GM19397 (cell line): ENCODE results near the gene OR7A10.

ENCODE experiments used
- ATAC-seq: cut with Tn5 transposase; IDR thresholded peaks from one replicate; pipeline ENCODE4 v1.9.1; 2021; ENCODE audit warnings: mild to moderate bottlenecking, moderate library complexity; ENCODE audit not compliant: unreplicated experiment

OR7A10 gene

GRCh38 chr19:14848822-14849221 is at the start of gene OR7A10:
OR7A10 (minus strand) TSS chr19:14848922; CDS start chr19:14841877, 7,045 bp downstream.
- no peak for ATAC-seq

DNA sequence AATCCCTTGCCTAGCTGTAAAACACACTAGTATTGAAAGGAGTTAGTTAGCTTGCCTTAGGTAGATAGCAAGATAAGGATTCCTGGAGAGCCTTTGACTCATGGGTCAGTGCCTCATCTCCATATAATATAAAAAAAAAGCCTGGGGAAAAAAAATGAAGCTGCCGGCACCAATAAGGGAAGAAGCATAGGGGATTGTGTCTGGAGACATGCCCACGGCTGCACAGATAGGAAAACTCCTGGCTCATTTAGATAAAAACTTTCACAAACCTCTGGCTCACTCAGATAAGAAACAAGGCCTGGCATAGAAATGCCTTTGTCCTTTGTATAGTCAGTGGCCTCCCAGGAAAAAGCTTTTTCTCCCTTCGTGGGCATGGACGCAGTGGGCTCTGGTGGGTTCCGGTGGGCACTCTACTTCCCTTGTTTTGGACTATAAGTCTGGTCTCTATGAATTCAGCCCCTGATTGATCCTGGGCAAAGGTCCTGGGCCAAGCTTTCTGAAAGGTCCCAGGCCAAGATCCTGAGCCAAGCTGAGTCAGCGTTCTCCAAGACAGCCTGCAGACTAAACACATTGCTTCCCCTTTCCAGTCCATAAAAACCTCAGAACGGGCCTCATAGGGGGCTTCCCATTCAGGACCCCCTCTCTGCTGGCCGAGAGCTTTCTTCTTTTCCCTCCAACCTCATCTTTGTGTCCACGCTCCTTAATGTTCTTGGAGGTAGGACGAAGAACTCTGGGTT is 42.1 kb upstream of the OR7A10 start:
- ATAC-seq: no peak

- no peak for ATAC-seq
Measured at GRCh38 chr19:14889994-14890642, 41.4 kb upstream of the OR7A10 start.

DNA sequence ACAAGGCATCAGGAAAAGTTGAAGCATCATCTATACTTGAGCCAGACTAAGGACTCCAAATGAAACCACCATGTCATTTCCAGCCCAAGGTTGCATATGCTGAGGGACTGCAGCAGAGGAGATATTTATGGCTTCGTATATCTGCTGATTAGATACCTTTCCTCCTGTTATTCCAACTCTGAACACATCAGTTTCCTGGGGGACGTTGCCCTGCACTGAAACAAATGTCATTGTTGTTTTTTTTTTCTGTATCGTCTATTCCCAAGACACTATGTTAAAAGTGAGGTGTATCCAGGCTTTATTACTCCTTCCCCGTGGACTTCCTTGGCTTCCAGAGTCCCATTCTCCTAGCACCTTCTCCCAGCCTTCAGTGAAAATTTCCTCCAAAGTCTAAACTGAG is 37.3 kb upstream of the OR7A10 start, which contains the start of gene OR7A17:
TSS of gene OR7A17 (minus strand) at position 101 of the 400 bp plus-strand sequence. CDS start 4,777 bp downstream, outside the sequence.
- ATAC-seq: no peak

- ATAC-seq: no peak
Measured at GRCh38 chr19:14871619-14872230, 23.0 kb upstream of the OR7A10 start.

- no peak for ATAC-seq
Measured at GRCh38 chr19:14868497-14868896, 19.8 kb upstream of the OR7A10 start.

- no peak for ATAC-seq
Measured at GRCh38 chr19:14843578-14843977, 5.1 kb downstream of the OR7A10 start.

- no peak for ATAC-seq
Measured at GRCh38 chr19:14843169-14843568, 5.6 kb downstream of the OR7A10 start.

DNA sequence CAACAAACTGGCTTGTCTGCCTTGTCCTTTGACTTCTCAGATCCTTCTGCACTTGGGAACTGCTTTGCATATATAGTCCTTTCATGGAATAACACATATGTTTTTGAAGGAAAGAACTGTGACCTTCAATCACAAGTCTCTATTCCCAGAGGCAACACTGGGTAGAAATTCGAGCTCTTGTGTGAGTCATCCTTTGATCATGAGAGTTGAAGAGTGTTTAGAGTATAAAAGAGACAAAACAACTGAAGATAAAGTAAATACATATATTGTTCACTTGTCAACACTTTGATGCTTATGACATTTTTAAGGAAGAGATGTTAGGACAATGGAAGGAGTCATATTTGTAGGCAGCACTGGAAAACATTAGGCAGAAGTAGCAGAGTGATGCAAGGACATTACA is 8.5 kb downstream of the OR7A10 start:
- ATAC-seq: no peak

DNA sequence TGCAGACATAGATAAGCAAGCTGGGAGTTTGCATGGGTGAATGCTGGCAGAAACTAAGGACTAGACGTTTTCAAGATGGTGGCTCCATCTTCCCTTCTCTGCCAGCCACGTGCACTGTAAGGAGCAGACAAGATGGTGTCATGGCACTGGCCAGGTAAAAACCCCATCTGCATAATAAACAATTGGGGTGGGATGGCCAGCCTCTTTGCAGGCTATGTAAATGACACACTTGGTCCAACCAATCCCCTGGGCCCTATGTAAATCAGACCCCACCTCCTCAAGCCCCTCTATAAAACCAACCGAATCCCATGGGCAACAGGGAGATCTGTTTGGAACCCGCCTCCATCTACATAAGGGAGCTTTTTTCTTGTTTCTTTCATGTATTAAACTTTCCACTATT is 11.3 kb downstream of the OR7A10 start:
- no peak for ATAC-seq

GRCh38 chr19:14835011-14835410 is 13.7 kb downstream of the OR7A10 start, which contains the start of the genes OR7A5 and OR7C1:
OR7A5 (minus strand) TSS chr19:14835185; CDS start chr19:14828241, 6,944 bp downstream.
OR7C1 (minus strand) TSS chr19:14835185; CDS start chr19:14800136, 35,049 bp downstream.
- ATAC-seq: no peak

- no peak for ATAC-seq
Measured at GRCh38 chr19:14830702-14831101, 18.0 kb downstream of the OR7A10 start.

- ATAC-seq: no peak
Measured at GRCh38 chr19:14826006-14826405, 22.7 kb downstream of the OR7A10 start.

- ATAC-seq: no peak
Measured at GRCh38 chr19:14821937-14822336, 26.8 kb downstream of the OR7A10 start.

DNA sequence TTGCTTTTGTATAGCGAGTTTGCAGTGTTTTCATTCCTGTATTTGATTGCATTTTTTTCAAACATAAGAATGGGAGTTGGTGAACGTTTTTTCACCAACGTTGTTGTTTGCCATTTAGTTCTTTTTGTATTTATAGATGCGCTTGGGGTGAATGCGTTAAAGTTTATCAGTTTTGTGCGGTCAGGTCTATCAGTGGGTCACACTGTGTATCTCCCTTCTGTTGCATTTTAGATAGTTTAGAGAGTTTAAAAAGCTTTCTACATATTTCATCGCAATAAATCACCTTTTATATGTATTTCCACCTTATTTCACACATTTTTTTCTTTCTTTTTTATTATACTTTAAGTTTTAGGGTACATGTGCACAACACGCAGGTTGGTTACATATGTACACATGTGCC is 30.1 kb downstream of the OR7A10 start:
- ATAC-seq: no peak

DNA sequence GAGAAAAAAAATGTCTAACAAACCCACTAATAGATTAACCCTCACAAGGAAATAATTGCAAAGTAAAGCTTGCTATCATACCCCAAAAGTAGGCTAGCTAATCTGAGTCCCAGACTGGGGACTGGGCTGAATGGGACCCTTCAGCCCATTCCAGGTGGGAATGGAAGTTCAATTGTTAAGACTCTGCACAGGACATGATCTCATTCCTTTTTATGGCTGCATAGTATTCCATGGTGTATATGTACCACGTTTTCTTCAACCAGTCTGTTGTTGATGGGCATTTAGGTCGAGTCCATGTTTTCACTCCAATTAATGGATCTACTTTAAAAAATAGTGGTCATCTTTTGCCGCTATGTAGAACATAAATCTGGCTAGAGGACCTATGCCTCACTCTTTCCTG is 31.7 kb downstream of the OR7A10 start:
- ATAC-seq: no peak

DNA sequence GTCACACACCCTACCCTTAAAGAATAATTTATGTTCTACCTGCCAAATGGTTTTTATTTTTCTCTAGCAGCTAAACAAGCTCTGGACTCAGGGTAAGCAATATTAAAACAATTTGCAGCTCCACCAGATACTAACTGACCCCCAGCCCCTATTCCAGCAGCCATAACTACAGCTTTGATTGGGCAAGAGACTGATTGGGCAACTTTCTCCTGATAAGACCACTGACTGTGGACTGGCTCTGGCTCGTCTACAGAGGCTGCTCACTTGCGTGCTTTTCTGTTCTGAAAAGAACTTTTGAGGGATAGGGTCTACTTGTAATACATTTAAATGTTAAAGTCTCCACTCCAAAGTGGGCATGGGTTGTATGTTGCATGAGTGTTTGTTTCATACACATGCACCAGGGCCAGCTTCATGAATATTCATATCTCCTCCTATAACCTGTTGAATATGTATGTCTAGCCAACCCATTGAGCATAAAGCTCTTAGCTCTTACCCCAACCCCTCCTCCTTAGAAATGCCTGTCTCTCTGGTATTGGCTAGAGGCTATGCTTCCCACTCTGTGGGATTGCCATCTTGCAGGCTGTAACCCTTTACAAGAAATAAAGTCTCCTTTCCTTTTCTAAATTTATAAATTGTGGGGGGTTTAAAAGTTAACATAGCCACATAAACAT is 33.6 kb downstream of the OR7A10 start:
- ATAC-seq: no peak

DNA sequence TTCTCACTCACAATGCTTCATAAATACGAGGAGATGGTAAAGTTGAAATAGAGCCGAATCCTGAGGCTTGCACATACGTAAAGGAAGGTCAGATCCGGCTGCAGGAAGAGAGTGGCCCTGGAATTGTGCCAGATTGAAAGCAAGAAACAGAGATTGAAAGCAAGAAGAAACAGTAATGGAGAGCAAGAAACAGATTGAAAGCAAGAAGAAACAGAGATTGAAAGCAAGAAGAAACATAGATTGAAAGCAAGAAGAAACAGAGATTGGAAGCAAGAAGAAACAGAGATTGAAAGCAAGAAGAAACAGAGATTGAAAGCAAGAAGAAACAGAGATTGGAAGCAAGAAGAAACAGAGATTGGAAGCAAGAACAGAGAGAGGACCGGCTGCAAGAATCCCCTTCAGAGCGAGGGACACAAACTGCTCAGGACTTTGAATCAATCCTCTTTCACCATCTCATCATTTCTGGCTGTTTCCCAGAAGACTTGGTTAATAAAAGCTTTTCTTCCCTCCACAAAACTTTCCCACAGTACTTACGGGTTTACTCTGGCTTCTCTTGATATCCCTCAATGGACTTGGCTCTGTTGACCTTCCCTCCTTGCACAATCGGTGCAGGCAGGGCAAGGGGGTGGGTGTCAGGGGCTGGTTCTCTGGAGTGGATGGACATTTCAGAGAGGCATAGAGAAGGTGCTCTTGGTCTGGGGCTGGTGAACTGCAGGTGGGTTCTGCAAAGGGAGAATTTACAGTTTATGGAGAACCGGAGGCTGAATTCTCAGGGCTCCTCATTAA is 39.3 kb downstream of the OR7A10 start:
- no peak for ATAC-seq

DNA sequence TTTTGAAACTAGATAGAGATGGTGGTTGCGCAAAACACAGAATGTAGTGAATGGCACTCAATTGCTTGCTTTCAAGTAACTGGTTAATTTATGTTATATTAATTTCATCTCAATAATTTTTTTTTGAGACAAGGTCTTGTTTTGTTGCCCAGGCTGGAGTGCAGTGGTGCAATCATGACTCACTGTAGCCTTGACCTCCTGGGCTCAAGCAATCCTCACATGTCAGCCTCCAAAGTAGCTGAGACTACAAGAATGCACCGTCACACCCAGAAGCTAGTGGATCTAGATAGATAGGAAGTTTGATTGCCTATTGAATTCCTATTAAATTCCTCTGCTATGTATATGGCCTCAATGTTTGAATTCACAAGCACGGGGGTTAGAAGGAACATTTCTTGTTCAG is 44.0 kb downstream of the OR7A10 start:
- ATAC-seq: no peak

- ATAC-seq: no peak
Measured at GRCh38 chr19:14798760-14799159, 50.0 kb downstream of the OR7A10 start.
